HG02798 (cell line): ENCODE results near the gene ZSWIM6.

Experiments used
- ATAC-seq: cut with Tn5 transposase; IDR thresholded peaks from one replicate; pipeline ENCODE4 v1.9.1; 2021; ENCODE audit warnings: mild to moderate bottlenecking; ENCODE audit not compliant: unreplicated experiment, poor library complexity

Gene ZSWIM6

DNA sequence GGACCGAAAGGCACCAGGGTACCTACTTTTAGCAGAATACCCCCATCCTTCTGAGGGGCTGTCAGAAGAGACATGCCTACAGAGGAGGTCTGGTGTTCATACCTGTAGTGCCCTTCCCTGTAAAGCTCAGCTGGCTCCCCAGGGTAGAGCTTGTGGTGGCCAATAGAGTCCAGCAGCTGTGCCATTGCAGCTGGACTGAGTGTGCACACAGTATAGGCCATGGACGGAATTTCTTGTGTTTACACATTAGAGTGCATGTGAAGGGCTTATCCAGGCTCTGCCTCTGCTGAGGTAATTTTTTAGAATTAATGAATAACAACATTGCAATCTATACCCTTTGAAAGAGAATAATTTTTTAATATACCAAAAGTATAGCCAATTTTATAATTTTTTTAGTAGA, 191.0 kb downstream of the ZSWIM6 start:
- no peak for ATAC-seq

DNA sequence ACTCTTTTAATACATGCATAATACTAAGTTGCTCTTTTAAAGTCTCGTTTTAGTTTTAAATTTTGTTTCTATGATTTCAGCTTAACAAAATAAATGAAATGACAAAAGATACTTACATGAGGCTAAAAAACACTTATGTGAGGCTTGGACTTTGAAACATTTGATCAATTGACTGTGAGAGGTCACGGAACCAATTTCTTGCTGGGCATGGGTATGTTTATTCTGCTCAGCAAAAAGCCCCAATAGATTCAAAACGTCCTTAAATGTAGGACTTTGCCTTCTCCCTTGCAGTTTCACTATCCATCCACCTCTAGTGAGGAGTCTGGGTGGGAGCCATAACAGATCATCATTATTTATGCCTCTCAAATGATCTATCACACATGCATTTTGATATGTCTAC, 191.9 kb downstream of the ZSWIM6 start:
- ATAC-seq: no peak

DNA sequence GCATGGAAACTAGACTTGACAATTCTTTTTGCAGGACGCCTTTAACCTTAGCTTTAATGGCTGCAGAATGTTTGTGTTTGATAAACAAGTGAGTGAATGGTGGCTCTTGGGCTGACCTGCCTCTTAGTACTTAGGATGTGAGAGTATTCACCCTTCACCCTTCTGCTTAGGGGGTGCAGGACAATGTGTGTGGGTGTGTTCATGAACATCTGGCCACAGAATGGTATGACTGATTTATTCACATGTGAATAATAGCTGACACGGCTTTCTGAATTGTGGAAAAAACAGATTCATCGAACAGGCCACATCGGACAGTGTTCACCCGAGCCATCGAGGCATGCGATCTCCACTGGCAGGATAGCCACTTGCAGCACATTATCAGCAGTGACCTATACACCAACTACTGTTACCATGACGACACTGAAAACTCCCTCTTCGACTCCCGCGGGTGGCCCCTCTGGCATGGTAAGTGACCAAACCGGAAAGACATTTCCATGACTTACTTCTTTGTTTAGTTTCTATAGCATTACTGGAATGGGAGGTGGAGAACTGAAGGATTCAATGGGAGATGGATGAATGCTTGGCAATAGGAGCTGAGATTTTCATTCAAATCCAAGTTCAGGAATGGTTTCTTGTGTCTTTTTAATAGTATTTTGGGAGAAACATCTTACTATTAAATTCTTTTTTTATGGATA, 193.6 kb downstream of the ZSWIM6 start:
- ATAC-seq: no peak

DNA sequence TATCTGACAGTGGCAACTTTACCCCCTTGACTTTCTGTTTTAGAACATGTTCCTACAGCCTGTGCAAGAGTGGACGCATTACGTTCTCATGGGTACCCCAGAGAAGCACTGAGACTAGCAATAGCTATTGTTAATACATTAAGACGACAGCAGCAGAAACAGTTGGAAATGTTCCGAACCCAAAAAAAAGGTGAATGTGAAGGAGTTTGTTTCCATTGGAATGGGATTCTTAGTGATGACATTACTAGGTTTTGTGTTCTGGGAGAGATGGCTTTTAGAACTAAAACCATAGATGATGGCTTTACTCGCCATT, 194.1 kb downstream of the ZSWIM6 start:
- ATAC-seq: no peak

DNA sequence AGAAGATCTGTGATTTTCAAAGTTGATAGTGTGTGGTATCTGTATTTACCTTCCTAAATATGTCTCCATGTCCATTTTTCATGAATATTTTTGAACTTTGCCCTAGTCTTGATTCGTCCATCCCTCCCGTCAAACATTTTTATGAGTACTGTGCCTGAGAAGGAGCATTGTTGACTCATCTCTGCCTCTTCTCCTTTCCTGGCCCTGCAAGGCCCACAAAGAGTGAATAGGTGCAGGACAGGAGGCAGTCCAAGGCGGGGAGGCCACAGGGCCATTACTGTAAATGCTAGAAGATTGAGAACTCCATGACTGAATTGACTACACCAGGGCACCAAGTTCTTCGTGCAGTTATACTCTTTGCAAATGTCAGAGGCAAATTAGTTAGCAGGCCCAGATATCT, 200.9 kb downstream of the ZSWIM6 start:
- ATAC-seq: no peak

DNA sequence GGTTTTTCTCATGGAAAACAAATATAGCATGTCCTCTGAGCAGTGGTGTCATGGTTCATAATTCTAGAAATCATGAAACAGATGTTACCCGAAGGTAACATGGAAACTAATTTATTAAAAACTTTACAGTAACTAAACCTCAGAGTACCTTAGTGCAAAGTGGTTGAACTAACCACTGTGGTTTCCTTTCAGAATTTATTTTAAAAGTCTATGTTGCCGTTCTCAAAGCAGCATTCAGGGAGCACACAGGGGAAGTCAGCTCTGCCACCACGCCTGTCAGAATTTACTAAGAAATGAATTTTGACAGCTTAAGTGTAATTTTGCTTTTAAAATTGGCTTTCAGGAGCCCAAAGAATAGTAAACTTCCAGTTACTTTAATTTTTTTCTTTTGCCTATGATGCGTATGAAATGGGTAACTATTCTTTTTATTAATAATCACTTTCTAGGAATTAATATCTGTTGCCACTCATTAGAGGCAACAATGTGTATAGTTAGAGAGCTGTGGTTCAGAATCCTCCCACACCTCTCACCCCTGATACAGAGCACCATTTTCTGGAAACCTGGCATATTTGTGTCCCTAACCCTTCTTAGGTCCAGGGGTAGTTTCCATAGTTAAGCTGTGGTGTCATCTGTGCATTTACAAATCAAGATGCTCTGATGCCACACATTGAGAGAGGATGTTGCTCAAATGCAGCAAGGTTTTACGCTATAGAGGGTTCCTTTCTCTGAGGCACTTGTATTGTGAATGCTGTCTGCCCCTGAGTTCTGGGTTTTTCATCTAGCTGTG, 202.6 kb downstream of the ZSWIM6 start:
- ATAC-seq: peak; percentile 86

DNA sequence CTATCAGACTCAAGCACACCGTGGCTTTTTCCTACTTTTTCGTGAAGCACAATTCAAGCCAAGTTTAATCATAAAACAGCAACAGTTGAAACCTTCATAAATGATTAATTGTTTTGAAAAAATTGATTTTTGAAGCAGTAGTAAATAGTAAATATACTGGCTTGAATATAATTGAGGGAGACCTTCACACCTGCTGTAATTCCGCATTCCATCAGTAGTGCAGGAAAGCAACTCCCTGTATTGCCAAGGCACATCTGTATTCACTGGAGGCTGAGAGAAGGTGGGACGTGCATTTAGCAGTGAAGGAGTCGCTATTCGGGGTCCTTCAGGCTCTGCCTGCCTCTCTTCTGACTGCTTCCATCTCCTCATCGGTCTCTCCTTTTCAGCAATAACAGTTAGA, 203.8 kb downstream of the ZSWIM6 start:
- no peak for ATAC-seq

DNA sequence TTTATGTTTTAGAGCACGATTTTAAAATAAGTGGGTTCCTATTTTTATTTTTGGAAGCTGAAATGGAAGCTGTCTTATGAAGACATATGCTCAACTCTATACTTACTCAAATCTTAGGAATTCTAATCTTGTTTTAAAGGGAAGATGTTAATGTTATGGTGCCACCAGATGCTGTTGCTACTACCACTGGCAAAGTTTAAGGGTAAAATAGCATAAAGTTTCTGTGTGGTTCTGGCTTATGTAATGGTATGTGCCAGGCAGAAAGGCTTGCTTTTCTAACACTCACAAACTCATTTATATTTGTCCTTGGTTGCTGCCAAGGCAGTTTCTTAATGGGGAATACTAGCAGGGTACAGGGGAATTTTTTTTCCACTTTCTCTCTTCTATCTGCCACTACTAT, 204.9 kb downstream of the ZSWIM6 start:
- no peak for ATAC-seq

DNA sequence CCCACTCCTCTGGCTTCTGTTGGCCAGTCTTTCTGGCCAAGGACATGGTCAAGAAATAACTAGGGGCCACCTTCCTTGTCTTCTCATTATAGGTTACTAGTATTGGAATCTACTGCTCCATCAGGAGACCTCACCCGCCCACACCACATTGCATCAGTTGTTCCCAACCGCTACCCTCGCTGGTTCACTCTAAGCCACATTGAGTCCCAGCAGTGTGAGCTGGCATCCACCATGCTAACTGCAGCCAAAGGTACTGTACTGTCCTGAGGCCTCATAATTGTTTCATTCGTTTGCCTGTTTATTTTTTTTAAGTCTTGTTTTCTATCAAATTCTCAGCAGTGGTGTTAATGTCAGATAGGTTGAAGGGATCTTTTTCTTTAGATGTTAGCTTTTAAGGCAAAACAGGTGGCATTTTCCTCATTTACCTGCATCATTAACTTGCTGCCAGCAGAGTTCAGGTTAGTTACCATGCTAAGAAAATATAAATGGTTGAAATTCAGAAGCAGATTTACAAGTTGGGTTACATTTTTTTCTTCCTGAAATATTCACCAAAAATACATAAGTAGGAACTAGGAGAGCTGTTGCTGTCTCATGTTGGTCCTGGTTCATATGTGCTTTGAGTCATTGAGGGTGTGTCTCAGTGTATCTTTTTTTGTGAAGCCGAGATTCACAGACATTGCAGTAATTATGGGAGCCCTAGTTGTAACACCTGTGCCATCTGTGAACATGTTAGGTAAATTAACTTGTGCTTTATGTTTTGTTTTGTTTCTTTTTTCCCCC, 206.9 kb downstream of the ZSWIM6 start:
- no peak for ATAC-seq

DNA sequence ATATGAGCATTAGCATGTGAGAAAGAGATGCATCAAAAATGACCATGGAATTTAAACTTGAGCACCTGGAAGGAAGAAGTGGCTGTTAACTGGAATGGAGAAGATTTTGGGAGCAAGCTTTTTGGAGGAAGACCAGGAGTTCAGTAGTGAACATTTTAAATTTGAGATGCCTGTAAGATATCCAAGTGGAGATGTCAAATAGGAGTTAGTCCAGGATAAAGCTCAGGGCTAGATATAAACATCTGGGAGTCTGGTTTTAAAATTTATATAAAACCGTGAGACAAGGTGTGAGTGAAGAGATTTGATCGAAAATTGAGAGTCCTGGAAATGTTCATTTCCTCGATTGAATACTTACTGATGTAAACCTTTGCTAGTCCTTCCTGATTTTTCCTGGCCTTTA, 217.5 kb downstream of the ZSWIM6 start:
- ATAC-seq: no peak

DNA sequence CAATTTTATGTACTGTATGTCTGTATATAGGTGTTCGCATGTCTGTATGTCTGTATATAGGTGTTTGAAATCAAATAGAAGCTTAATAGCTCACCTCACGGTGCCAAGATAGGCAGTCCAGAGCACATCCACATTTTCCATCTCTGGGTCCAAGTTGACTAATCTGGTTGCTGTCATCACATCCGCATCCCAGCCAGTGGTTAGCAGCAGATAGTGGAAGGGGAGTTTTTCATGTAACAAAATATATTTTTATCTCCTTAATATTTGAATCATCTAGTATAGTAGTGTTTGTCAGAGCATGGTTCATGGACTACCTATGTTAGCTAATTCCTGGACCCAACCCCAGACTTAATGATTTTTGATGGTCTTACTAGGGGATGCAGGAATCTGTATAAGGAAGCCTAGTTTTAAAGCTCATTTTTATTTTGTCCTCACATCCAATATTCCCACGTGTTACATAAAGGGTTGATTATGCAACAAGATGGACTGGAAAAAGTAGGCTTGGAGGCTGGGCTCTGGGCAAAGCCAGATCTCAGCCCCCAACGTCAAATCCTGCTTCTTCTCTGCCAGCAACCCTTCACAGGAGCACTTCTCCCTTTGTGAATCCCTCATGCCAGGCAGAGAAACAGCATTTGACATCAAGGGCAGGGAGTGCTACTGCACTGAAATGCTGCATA, 219.7 kb downstream of the ZSWIM6 start:
- ATAC-seq: no peak

DNA sequence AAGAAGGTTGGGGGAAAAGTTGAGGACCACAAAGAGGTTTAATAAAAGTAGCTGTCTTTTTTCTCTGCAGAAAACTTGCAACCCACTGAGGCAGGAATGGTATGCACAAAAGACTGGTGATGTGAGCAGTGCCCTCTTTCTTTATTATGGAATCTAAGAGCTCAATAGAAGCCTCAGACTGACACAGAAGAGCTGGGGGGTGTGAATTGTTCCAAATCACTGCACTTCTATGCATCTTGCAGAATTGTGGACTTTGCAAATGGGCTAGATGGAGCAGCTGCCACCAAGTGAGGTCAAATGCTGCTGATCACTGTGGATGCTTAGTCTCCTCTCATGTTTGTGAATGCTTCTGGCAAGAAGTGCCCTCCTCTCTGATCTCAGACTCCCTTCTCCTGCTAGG, 227.1 kb downstream of the ZSWIM6 start:
- ATAC-seq: no peak

DNA sequence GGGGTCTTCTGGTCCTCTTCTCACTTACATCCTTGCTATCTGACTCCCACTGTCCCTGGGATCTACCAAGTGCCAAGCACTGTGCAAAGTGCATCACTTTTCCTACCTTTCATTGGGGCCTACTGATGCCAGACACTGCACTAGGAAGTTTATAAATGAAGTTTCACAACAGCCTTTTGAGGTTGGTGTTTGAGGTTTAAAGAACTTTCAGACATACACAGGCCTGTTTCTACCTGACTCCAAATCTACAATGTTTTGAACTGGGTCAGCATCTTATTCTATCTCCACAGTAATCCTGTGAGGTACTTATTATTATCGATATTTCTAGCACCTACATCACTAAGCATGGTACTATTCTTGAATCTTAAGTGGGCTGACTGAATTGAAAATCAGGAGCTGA, 227.7 kb downstream of the ZSWIM6 start:
- ATAC-seq: no peak

DNA sequence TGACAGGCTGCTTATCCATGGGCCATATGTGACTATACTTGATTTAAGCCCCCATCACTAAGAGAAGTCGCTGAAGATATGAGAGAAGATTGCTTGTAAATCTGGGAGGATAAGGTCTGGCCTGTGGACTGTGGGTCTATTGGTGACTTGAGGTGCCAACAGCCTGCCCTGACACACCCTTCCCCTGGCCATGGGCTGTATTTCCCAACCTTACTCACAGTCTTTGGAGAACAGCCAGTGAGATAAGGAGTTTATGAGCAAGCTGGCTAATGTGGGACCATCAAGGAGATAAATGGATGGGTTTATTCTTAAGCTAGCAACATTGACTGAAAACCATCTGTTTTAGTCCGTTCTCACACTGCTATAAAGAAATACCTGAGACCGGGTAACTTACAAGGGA, 231.3 kb downstream of the ZSWIM6 start:
- no peak for ATAC-seq

DNA sequence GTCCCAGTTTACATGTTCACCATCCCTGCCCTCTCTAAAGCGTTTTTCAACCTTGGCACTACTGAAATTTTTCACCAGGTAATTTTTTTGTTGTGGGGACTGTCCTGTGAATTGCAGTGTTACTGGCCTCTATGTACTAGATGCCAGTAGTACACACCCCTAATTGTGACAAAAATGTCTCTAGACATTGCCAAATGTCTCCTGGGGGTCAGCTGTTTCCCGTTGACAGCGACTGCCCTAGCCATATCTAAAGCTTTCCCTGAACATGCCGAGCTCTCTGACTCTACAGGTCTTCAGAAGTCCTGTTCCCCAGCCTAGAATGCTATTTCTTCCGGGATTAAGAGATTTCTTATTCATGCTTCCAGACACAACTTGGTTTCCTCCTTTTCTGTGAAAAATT, 235.3 kb downstream of the ZSWIM6 start:
- no peak for ATAC-seq

DNA sequence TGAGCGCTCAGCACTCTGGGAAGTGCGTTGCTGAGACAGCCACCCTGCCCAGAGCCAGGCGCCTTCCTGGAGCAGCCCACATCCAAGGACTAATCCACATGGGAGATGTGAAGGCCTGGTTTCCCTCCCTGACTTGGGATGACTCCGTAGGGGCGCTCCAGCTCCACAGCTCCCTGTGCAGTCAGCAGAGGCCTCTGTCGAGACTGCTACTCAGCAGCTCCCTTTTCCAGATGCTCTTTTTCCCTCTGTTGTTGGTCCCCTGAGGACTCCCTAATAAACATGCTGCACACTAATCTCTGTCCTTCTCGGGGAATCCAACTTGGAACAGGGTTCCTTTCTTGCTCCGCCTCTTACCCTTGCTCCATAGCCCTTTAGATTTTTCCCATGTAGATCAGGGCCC, 237.3 kb downstream of the ZSWIM6 start:
- no peak for ATAC-seq

DNA sequence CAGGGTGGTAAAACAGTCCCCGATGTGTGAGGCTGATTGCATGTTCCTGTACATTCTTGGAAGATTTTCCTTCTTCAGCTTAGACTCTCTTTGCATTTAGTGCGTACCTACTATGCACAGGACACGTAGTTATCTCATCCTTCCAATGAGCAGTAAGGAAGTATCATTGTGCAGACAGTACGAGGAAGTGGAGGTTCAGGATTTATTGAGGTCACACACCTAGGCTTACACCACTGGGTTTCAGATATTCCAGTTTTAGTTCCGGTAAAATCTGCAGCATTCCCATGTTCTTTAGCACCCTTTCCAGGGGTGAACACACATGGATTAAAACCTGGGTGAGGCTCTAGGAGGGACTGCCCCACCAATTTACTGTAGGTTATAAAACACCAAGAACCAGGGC, 238.7 kb downstream of the ZSWIM6 start:
- ATAC-seq: no peak

DNA sequence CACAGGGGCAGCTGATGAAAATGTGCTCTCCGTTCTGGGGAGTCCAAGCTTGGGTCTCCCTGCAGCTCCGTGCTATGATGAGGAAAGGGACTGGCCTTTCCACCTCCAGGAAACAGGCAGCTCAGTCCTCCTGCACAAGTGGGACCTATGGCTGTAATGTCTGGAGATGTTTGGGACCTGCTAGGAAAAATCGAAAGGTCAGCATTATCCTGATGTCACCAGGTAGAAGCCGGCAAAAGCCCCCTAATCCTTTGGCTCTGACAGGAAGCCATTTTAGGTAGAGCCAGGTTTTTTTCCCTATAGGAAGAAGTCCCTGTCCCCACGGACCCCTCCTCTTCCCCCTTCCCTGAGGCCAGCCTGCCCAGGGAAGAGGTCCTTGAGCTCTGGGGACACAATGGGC, 240.9 kb downstream of the ZSWIM6 start:
- no peak for ATAC-seq

DNA sequence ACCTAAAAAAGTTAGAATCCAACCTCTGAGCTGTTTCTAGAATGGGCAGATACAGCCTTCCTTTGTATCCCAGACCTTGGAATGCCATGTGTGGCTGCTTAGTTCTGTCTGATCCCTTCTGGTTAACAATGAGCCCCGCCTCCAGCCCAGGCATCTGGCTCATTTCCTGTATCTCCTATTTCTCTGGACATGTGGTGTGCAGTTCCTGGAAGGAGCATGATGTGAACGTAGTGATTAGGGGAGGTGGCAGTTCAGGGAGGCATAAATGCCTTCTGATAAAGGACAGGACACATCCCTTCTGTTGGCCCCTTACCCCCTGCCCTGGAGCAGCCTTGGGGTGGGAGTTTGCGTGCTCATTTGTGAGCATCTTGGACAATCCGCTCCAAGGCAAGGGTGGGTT, 243.0 kb downstream of the ZSWIM6 start:
- no peak for ATAC-seq

DNA sequence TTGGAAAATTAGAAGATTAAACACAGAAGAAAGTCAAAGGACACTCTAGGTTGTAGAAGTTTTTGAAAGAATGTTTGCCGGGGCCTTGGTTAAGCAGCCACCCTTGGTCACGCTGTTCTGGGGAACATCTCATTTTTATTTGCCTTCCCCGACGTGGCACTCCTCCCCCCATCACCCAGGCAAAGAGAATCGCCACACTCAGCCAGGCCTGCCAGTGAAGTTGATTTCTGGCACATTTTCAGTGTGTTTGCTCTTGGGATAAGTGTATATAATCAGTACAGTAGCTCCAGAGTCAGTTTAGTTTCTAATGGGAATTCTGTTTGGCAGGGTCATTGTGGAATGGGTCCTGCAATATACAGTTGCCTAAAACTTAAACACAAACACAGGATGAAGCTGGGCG, 243.5 kb downstream of the ZSWIM6 start:
- ATAC-seq: no peak

DNA sequence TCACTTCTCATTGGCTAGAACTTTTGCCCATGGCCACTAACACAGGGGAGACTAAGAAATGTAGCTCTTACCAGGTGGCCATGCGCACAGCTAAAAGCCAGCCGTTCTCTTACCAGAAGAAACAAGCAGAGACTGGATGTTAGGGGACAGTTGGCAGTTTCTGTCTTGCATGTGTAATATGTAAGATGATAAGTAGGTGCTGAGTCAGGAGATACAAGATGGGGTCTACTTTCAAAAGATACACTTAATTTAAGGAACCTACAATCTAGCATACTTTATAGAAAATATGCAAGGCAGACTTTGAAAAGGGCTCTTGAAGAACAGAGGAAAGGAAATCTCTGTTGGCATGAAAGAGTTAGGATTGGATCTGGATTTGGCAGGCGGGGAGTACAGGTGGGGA, 244.5 kb downstream of the ZSWIM6 start:
- no peak for ATAC-seq
